ENCODE measurements around the gene NADK.

GRCh38 chr1:1753607-1754005 is 24.7 kb downstream of the NADK start:
- TF ChIP-seq CTCF (conservative IDR thresholded peaks at IDR 0.05; ENCODE audit: low read length) (no peak), EZH2phosphoT487 (IDR thresholded peaks at IDR 0.05; ENCODE audit: borderline replicate concordance, low read depth, low read length) (no peak)

All from OCI-LY7 (cell line).